Measurements from ENCODE around the gene CLPSL2.

CLPSL2 gene

DNA sequence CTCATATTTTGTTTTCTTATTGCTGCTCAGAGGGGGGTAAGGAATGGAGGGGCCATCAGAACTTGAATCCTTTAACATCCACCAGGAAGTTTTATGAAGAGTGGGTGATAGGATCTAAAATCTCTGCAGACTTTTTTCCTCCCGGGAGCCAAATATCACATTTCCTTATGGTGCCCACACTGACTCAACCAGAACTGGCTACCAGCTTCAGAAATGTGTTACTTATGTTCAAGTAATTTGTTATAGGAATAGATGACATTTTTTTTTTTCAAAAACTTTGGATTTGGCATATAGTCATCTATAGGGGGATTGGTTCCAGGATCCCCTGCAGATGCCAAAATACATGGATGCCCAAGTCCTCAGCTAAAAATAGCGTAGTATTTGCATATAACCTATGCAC lies 47.2 kb downstream of the CLPSL2 start:
- H3K27ac ChIP-seq = no peak overlapping the region
- TF ChIP-seq CTCF (conservative IDR thresholded peaks at IDR 0.05) = no peak

DNA sequence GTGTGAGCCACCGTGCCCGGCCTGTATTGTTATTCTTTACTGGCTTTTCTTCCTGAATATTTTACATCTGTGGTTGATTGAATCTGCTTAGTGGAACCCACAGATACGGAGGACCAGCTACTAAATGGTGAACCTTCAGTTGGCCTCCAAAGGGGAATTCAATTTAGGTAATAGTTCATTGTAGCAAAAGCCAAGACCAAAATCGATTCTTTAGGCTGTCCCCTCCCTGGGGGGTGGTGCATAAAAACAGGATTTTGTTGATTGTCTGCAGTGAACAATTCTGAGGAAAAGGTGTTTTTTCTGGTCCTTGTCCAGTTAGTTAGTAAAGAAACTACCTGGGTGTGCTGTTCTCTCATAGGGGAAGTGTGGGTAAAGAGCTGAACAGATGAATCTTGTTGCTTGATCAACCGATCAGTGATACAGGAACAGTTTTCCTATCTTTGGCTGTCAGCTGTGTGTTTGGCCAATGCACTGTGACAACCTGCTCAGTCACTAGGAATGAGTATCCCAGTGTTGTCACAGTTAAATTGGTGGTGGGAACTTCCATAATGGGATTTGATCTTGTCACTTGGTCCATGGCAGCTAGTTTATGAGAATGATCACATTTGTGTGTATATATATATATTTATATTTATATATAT lies 48.3 kb downstream of the CLPSL2 start:
- no peak for TF ChIP-seq CTCF (conservative IDR thresholded peaks at IDR 0.05)
- no peak overlapping the region for H3K27ac ChIP-seq

Data from VCaP (cell line).